K562 (cell line): ENCODE measurements around the gene KCTD18. TPM values are rescaled to one million over a fixed set of nuclear protein-coding genes. Genes with fewer than 3 reads are reported as not detected.

Experiments
- CHCHD3 ChIP-seq: fragments of 250-450 bp; sonication (Bioruptor Pico); IDR thresholded peaks from 2 replicates; pipeline ENCODE4 v2.1.2; 2022; ENCODE audit warnings: mild to moderate bottlenecking
- CXXC5 ChIP-seq: fragments of 250-450 bp; sonication (Bioruptor Pico); IDR thresholded peaks from 2 replicates; pipeline ENCODE4 v1.8.0; 2022; ENCODE audit warnings: inconsistent platforms, mild to moderate bottlenecking, moderate library complexity
- NFE2L1 ChIP-seq: fragments of 450-650 bp; IDR thresholded peaks from 2 replicates; pipeline ENCODE4 v1.6.1; 2016; ENCODE audit warnings: missing genetic modification characterization, low read depth, mild to moderate bottlenecking, missing compliant biosample characterization, moderate library complexity, borderline replicate concordance
- TBL1XR1 ChIP-seq, 2 experiments: IDR thresholded peaks; 2 replicates each; pipeline ENCODE4 v1.6.1; 2012; ENCODE audit warnings: improper control_type of control experiment in 2 of 2, low read length in 2 of 2, mild to moderate bottlenecking in 1 of 2
- ZBTB1 ChIP-seq: sonication (generic); formaldehyde crosslinking; IDR thresholded peaks from 2 replicates; pipeline ENCODE4 v1.8.1; 2023; ENCODE audit warnings: missing genetic modification reagents, low read depth, mild to moderate bottlenecking, borderline replicate concordance
- ZKSCAN3 ChIP-seq: fragments of 250-450 bp; sonication (Bioruptor Pico); IDR thresholded peaks from 2 replicates; pipeline ENCODE4 v1.4.0; 2020
- ZNF354B ChIP-seq: fragments of 250-450 bp; sonication (Bioruptor Pico); IDR thresholded peaks from 2 replicates; pipeline ENCODE4 v1.4.0; 2020
- ZNF696 ChIP-seq: fragments of 250-450 bp; sonication (Bioruptor Pico); conservative IDR thresholded peaks from 2 replicates; pipeline ENCODE4 v1.4.0; 2020; ENCODE audit warnings: mild to moderate bottlenecking, moderate library complexity
- ZNF766 ChIP-seq: fragments of 200-800 bp; sonication (Bioruptor generic); conservative IDR thresholded peaks from 2 replicates; pipeline ENCODE4 v1.6.1; 2016; ENCODE audit warnings: missing genetic modification characterization, missing compliant biosample characterization
- polyA plus RNA-seq, 8 experiments: library from polyadenylated mRNA; depleted of rRNA in 4 of 8; stranded (reverse) in 5 of 8; unstranded in 3 of 8; fragments of >200 nt; fragmentation: Nextera tagmentation in 2 of 8; fragmentation: Illumina TruSeq in 1 of 8; extraction: Ambion mirVana in 2 of 8; extraction: Trizol in 1 of 8; gene quantifications; 2 replicates each; pipeline versions ENCODE4 v1.2.1 to v1.2.3, GENCODE V29; 2011 to 2014; ENCODE audit warnings: inconsistent platforms in 1 of 8, missing spikeins in 1 of 8
- total RNA-seq, 7 experiments: library from RNA; depleted of rRNA in 6 of 7; stranded (reverse); fragments of >200 nt in 6 of 7; fragmentation: Illumina TruSeq in 2 of 7; extraction: Trizol in 2 of 7; gene quantifications; 2 replicates each; pipeline versions ENCODE4 v1.2.1 to v1.2.3, GENCODE V29; 2011 to 2021; ENCODE audit warnings: low replicate concordance in 1 of 7
- TF ChIP-seq, protein P1 (sequence below): sonication (generic); formaldehyde crosslinking; IDR thresholded peaks from 2 replicates; pipeline ENCODE4 v1.8.0; 2023; ENCODE audit warnings: mild to moderate bottlenecking, missing genetic modification reagents
- TF ChIP-seq, protein P2 (sequence below): fragments of 450-650 bp; IDR thresholded peaks from 2 replicates; pipeline ENCODE4 v1.6.1; 2016; ENCODE audit warnings: mild to moderate bottlenecking, moderate library complexity

KCTD18 gene
- total and polyA plus RNA-seq, 9 of the 15 experiments (the other 6 are each of a cell fraction or from before 2014, with no cell fraction given), result 0.39 to 5.4 (median 3.8) TPM

DNA sequence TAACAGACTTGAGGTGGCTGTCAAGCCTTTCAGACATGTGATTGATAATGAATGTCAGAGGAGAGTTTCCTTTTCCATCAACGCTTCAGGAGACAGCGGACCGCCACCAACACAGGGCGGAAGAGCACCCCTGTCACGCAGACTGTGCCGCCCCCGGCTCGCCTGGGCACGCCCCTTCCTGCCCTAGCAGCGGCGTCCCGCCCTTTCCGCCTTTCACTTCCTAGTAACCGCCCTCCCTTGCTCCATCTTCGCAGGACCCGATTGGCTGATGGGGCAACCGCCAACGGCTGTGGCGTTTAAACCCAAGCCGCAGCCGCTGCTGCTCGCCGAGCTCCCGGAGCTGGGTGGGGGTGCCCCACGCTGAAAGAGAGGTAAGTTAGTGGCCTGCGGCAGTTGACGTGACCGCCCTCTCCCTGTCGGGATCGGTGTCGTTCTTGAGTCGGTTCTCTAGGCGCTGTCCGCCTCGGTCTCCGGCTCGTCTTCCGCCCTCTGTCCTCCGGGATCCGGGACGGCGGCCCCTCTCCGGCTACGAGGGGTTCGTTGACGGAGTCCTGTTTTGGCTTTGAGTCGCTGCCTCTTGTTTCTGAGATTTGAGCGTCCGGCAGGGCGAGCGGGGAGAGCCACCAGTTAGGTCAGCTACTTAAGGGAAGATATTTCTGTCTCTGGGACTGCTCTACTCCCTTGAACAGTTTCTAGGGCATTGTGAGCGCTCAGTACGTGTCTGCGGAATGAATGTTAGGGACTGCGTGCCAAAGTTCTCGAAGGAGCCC lies 16.2 kb upstream of the KCTD18 start, which contains the start of gene SGO2 (continued):
- no peak for TF ChIP-seq NFE2L1 (tag)
- no peak for TF ChIP-seq TBL1XR1 (IDR thresholded peaks at IDR 0.05; ENCODE audit: low read length in 2 of 2)
- TF ChIP-seq ZKSCAN3 (CRISPR knock-in tag), result no peak
- TF ChIP-seq, protein P1, sequence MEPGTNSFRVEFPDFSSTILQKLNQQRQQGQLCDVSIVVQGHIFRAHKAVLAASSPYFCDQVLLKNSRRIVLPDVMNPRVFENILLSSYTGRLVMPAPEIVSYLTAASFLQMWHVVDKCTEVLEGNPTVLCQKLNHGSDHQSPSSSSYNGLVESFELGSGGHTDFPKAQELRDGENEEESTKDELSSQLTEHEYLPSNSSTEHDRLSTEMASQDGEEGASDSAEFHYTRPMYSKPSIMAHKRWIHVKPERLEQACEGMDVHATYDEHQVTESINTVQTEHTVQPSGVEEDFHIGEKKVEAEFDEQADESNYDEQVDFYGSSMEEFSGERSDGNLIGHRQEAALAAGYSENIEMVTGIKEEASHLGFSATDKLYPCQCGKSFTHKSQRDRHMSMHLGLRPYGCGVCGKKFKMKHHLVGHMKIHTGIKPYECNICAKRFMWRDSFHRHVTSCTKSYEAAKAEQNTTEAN (CRISPR knock-in tag), result no peak
- no peak for TF ChIP-seq CHCHD3
- TF ChIP-seq ZNF766 (CRISPR knock-in tag), result no peak
- TF ChIP-seq, protein P2, sequence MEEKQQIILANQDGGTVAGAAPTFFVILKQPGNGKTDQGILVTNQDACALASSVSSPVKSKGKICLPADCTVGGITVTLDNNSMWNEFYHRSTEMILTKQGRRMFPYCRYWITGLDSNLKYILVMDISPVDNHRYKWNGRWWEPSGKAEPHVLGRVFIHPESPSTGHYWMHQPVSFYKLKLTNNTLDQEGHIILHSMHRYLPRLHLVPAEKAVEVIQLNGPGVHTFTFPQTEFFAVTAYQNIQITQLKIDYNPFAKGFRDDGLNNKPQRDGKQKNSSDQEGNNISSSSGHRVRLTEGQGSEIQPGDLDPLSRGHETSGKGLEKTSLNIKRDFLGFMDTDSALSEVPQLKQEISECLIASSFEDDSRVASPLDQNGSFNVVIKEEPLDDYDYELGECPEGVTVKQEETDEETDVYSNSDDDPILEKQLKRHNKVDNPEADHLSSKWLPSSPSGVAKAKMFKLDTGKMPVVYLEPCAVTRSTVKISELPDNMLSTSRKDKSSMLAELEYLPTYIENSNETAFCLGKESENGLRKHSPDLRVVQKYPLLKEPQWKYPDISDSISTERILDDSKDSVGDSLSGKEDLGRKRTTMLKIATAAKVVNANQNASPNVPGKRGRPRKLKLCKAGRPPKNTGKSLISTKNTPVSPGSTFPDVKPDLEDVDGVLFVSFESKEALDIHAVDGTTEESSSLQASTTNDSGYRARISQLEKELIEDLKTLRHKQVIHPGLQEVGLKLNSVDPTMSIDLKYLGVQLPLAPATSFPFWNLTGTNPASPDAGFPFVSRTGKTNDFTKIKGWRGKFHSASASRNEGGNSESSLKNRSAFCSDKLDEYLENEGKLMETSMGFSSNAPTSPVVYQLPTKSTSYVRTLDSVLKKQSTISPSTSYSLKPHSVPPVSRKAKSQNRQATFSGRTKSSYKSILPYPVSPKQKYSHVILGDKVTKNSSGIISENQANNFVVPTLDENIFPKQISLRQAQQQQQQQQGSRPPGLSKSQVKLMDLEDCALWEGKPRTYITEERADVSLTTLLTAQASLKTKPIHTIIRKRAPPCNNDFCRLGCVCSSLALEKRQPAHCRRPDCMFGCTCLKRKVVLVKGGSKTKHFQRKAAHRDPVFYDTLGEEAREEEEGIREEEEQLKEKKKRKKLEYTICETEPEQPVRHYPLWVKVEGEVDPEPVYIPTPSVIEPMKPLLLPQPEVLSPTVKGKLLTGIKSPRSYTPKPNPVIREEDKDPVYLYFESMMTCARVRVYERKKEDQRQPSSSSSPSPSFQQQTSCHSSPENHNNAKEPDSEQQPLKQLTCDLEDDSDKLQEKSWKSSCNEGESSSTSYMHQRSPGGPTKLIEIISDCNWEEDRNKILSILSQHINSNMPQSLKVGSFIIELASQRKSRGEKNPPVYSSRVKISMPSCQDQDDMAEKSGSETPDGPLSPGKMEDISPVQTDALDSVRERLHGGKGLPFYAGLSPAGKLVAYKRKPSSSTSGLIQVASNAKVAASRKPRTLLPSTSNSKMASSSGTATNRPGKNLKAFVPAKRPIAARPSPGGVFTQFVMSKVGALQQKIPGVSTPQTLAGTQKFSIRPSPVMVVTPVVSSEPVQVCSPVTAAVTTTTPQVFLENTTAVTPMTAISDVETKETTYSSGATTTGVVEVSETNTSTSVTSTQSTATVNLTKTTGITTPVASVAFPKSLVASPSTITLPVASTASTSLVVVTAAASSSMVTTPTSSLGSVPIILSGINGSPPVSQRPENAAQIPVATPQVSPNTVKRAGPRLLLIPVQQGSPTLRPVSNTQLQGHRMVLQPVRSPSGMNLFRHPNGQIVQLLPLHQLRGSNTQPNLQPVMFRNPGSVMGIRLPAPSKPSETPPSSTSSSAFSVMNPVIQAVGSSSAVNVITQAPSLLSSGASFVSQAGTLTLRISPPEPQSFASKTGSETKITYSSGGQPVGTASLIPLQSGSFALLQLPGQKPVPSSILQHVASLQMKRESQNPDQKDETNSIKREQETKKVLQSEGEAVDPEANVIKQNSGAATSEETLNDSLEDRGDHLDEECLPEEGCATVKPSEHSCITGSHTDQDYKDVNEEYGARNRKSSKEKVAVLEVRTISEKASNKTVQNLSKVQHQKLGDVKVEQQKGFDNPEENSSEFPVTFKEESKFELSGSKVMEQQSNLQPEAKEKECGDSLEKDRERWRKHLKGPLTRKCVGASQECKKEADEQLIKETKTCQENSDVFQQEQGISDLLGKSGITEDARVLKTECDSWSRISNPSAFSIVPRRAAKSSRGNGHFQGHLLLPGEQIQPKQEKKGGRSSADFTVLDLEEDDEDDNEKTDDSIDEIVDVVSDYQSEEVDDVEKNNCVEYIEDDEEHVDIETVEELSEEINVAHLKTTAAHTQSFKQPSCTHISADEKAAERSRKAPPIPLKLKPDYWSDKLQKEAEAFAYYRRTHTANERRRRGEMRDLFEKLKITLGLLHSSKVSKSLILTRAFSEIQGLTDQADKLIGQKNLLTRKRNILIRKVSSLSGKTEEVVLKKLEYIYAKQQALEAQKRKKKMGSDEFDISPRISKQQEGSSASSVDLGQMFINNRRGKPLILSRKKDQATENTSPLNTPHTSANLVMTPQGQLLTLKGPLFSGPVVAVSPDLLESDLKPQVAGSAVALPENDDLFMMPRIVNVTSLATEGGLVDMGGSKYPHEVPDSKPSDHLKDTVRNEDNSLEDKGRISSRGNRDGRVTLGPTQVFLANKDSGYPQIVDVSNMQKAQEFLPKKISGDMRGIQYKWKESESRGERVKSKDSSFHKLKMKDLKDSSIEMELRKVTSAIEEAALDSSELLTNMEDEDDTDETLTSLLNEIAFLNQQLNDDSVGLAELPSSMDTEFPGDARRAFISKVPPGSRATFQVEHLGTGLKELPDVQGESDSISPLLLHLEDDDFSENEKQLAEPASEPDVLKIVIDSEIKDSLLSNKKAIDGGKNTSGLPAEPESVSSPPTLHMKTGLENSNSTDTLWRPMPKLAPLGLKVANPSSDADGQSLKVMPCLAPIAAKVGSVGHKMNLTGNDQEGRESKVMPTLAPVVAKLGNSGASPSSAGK, result peak; percentile 65
- no peak; the same call in 1 of the 2 replicates for TF ChIP-seq ZBTB1 (CRISPR knock-in tag)
- peak; percentile 79 for TF ChIP-seq CXXC5 (CRISPR knock-in tag)
- no peak for TF ChIP-seq ZNF696 (CRISPR knock-in tag)
- no peak for TF ChIP-seq ZNF354B (CRISPR knock-in tag)
